Panc1 (cell line): ENCODE data around the gene GGA2.

Experiments used
- POLR2AphosphoS5 ChIP-seq: IDR thresholded peaks from 2 replicates; pipeline ENCODE4 v1.6.1; 2012; ENCODE audit warnings: mild to moderate bottlenecking, low read depth, low read length, moderate library complexity
- TCF7L2 ChIP-seq: IDR thresholded peaks from 2 replicates; pipeline ENCODE4 v1.6.1; 2011; ENCODE audit warnings: mild to moderate bottlenecking, low read depth, low read length, inconsistent platforms
- TF ChIP-seq, protein P1 (sequence below): fragments of 450-650 bp; IDR thresholded peaks from 2 replicates; pipeline ENCODE4 v1.5.1; 2017; ENCODE audit warnings: mild to moderate bottlenecking
- TF ChIP-seq, protein P2 (sequence below), 2 experiments: IDR thresholded peaks; 2 replicates each; pipeline ENCODE4 v1.6.1; 2011 to 2012; ENCODE audit warnings: low read depth in 2 of 2, control low read depth in 1 of 2, low read length in 1 of 2, mild to moderate bottlenecking in 1 of 2, moderate library complexity in 1 of 2; ENCODE audit not compliant: insufficient read depth in 1 of 2

DNA sequence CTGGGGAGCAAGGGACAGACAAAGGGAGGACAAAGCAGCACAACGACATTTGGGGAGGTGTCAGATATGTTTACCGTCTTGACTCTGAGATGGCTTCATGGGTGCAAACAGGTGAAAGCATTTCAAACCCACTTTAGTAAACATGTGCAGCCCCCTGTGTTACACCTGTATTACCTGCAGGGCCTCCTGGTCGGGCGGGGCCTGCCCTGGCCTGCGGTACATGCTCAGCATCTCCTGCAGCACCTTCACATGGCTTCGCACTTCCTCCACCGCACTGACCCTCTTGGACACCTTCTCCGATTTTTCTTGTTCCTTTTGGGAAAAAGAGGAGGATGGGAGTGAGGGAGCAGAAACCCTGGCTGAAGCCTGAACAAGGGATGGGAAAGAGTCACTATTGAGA lies 24.5 kb downstream of the GGA2 start:
- no peak for TF ChIP-seq POLR2AphosphoS5
- TF ChIP-seq, protein P1, sequence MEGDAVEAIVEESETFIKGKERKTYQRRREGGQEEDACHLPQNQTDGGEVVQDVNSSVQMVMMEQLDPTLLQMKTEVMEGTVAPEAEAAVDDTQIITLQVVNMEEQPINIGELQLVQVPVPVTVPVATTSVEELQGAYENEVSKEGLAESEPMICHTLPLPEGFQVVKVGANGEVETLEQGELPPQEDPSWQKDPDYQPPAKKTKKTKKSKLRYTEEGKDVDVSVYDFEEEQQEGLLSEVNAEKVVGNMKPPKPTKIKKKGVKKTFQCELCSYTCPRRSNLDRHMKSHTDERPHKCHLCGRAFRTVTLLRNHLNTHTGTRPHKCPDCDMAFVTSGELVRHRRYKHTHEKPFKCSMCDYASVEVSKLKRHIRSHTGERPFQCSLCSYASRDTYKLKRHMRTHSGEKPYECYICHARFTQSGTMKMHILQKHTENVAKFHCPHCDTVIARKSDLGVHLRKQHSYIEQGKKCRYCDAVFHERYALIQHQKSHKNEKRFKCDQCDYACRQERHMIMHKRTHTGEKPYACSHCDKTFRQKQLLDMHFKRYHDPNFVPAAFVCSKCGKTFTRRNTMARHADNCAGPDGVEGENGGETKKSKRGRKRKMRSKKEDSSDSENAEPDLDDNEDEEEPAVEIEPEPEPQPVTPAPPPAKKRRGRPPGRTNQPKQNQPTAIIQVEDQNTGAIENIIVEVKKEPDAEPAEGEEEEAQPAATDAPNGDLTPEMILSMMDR = no peak
- TF ChIP-seq, protein P2, sequence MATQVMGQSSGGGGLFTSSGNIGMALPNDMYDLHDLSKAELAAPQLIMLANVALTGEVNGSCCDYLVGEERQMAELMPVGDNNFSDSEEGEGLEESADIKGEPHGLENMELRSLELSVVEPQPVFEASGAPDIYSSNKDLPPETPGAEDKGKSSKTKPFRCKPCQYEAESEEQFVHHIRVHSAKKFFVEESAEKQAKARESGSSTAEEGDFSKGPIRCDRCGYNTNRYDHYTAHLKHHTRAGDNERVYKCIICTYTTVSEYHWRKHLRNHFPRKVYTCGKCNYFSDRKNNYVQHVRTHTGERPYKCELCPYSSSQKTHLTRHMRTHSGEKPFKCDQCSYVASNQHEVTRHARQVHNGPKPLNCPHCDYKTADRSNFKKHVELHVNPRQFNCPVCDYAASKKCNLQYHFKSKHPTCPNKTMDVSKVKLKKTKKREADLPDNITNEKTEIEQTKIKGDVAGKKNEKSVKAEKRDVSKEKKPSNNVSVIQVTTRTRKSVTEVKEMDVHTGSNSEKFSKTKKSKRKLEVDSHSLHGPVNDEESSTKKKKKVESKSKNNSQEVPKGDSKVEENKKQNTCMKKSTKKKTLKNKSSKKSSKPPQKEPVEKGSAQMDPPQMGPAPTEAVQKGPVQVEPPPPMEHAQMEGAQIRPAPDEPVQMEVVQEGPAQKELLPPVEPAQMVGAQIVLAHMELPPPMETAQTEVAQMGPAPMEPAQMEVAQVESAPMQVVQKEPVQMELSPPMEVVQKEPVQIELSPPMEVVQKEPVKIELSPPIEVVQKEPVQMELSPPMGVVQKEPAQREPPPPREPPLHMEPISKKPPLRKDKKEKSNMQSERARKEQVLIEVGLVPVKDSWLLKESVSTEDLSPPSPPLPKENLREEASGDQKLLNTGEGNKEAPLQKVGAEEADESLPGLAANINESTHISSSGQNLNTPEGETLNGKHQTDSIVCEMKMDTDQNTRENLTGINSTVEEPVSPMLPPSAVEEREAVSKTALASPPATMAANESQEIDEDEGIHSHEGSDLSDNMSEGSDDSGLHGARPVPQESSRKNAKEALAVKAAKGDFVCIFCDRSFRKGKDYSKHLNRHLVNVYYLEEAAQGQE (IDR thresholded peaks at IDR 0.05; ENCODE audit: insufficient read depth in 1 of 2, low read depth in 2 of 2, low read length in 1 of 2) = no peak
- no peak for TF ChIP-seq TCF7L2
